Measurements from ENCODE around the gene PKP1. TPM values are rescaled to one million over a fixed set of nuclear protein-coding genes. Genes with fewer than 3 reads are reported as not detected.
A peak's percentile ranks its signal among the peaks of the same experiment; 100 is the strongest.

PKP1 gene
- total RNA-seq, 1 donor from 2014 or later, result 2.8 TPM

DNA sequence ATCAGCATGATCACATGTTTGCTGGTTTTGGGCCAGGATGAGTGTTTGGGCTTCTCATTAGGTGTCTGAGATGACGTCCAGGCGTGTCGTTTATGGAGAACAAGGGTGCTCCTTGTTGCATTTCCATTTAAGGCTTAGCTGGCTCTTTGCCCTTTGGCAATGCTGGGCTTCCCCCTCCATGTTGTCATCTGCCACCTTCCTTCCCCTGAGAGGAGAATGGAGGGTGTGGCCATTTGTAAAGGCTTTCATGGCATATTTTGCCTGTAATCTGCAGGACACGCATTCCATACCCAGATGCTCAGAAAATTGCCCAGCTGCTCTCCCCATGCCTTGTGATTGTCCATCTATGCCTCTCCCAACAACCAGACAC, 27.7 kb downstream of the PKP1 start:
- DNase-seq (ENCODE audit: low read depth), result no peak
- TF ChIP-seq, protein P1, sequence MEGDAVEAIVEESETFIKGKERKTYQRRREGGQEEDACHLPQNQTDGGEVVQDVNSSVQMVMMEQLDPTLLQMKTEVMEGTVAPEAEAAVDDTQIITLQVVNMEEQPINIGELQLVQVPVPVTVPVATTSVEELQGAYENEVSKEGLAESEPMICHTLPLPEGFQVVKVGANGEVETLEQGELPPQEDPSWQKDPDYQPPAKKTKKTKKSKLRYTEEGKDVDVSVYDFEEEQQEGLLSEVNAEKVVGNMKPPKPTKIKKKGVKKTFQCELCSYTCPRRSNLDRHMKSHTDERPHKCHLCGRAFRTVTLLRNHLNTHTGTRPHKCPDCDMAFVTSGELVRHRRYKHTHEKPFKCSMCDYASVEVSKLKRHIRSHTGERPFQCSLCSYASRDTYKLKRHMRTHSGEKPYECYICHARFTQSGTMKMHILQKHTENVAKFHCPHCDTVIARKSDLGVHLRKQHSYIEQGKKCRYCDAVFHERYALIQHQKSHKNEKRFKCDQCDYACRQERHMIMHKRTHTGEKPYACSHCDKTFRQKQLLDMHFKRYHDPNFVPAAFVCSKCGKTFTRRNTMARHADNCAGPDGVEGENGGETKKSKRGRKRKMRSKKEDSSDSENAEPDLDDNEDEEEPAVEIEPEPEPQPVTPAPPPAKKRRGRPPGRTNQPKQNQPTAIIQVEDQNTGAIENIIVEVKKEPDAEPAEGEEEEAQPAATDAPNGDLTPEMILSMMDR (conservative IDR thresholded peaks at IDR 0.05; ENCODE audit: low read depth, low read length), result no peak
- H3K4me3 ChIP-seq (ENCODE audit: low read depth, low read length), result no peak overlapping the region

DNA sequence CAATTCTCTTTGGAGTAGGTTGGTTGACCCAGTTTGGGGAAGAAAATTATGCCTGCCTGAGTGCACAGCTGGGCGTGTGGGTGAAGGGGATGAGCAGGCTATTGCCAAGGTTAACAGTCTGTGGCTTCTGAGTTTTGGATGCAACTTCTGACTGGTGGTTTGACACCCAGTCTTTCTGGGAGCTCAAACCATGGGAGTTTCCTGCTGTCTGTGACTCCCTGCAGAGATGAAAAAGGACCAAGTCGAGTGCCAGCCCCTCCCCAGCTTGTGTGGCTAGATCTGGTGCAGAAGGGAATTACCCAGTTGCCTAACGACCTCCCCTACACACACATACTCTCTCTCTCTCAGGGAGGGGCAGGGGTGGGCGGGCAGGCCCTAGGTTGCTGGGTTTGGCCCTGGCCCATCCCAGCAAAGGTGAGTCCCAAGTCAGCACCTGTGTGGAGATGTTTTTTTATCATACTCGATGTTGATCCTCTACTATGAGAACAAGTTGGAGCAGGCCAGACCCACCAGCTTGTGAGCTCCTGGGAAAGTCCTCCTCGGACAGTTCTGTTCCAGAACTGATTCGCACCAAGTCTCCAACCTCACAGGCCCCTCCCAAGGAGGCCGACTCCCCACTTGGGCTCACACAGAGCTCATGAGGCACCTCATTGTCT, 28.2 kb downstream of the PKP1 start:
- TF ChIP-seq, protein P1 (conservative IDR thresholded peaks at IDR 0.05; ENCODE audit: low read depth, low read length), result no peak
- no peak for DNase-seq (ENCODE audit: low read depth)
- H3K4me3 ChIP-seq (ENCODE audit: low read depth, low read length), result no peak overlapping the region

DNA sequence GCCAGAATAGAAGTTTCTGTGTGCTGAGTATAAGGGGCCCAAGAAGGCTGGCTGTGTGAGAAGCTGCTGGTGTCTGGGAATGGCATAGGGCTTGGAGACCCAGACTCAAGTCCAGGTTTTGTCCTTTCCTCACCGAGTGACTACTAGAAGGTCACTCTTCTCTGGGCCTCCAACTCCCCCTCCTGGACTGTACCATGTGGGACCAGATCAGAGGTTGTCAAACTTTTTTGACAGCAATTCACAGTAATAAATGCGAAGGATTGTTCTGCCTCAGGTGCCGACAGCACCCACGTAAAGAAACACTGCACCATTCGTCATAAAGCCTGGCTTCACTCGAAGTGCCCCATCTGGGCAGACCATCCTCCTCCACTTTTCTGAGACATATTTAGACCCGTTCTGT, 29.0 kb downstream of the PKP1 start:
- no peak overlapping the region for H3K4me3 ChIP-seq (ENCODE audit: low read depth, low read length)
- TF ChIP-seq, protein P1 (conservative IDR thresholded peaks at IDR 0.05; ENCODE audit: low read depth, low read length), result peak; percentile 21
- no peak for DNase-seq (ENCODE audit: low read depth)

DNA sequence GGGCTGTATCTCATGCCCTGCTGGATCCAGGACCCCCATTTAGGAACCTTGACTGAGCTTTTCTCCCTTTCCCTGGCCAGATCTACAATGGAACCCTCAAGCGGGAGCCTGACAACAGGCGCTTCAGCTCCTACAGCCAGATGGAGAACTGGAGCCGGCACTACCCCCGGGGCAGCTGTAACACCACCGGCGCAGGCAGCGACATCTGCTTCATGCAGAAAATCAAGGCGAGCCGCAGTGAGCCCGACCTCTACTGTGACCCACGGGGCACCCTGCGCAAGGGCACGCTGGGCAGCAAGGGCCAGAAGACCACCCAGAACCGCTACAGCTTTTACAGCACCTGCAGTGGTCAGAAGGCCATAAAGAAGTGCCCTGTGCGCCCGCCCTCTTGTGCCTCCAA, 29.8 kb downstream of the PKP1 start:
- H3K4me3 ChIP-seq (ENCODE audit: low read depth, low read length), result no peak overlapping the region
- TF ChIP-seq, protein P1 (conservative IDR thresholded peaks at IDR 0.05; ENCODE audit: low read depth, low read length), result no peak
- no peak for DNase-seq (ENCODE audit: low read depth)

DNA sequence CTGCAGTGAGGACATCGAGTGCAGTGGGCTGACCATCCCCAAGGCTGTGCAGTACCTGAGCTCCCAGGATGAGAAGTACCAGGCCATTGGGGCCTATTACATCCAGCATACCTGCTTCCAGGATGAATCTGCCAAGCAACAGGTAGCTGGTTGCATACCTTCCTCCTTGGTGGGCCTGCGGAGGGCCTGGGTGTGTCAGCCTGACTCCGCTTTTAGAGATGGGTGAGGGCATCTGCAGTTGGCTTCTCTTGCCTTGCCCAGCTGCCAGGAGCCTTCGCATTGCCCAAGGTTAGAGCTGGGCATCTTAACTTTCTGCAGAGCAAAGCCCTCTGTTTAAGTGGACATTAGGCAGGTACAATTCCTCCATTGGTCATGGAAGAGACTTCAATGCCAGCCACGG, 33.2 kb downstream of the PKP1 start:
- H3K4me3 ChIP-seq (ENCODE audit: low read depth, low read length), result no peak overlapping the region
- no peak for DNase-seq (ENCODE audit: low read depth)
- TF ChIP-seq, protein P1 (conservative IDR thresholded peaks at IDR 0.05; ENCODE audit: low read depth, low read length), result no peak

DNA sequence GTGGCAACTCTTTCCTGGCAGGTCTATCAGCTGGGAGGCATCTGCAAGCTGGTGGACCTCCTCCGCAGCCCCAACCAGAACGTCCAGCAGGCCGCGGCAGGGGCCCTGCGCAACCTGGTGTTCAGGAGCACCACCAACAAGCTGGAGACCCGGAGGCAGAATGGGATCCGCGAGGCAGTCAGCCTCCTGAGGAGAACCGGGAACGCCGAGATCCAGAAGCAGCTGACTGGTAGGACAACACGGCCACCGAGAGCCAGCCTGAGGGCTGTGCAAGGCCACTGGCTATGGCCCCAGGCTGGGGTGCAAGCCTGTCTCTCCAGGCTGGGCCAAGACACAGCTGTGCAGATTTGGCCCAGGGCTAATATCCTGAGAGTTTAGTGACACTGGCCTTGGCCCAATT, 34.2 kb downstream of the PKP1 start:
- no peak overlapping the region for H3K4me3 ChIP-seq (ENCODE audit: low read depth, low read length)
- no peak for DNase-seq (ENCODE audit: low read depth)
- TF ChIP-seq, protein P1 (conservative IDR thresholded peaks at IDR 0.05; ENCODE audit: low read depth, low read length), result no peak

Measured in epithelial cell of proximal tubule (primary cell).